Smooth muscle cell of the umbilical artery (primary cell): ENCODE results near the gene ZNF548. TPM values are rescaled to one million over a fixed set of nuclear protein-coding genes. Genes with fewer than 3 reads are reported as not detected.

ENCODE experiments used
- total RNA-seq: library from RNA; depleted of rRNA; stranded (reverse); fragments of >200 nt; gene quantifications from 2 replicates; pipeline ENCODE4 v1.2.3, GENCODE V29; 2014

The ZNF548 gene
- total RNA-seq = 16.6 and 25.2 TPM in 2 replicates

DNA sequence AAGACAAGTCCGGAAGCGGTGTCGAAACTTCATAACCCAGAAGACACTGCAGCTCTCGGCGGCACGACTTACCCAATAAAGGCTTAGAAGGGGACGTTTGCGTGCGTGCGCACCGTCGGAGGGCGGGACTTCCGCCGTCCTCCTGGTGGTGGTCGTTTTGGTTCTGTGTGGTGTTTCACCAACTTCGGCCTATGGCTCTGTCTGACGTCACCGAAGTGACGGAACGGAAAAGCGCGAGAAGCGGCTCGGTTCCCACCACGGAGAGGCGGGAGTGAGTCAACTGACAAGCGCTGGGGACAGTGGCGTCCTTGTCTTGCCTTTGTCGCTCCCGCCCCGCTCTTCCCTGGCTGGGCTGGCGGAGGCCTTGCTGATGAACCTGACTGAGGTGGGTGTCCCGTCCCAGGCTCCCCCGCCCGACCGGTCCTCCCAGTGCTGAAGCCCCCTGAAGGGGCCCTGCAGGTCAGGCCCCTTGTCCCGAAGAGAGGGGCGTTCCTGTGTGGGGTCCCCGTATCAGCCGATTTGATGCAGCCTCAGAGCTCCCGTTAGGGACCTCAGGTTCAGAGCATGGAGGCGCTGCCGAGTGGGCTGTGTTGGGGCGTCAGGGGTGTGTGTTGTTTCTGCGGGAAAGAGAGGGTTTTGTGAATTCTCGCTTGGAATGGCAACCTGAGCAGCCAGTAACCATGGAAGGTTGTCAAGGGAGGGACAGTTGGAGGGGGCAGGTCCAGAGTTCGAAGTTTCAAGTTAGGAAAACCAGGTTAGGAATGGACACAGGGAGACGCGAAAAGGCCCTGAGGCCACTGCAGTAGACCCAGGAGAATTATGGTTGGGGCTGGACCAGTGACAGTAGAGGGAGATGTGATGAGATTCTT, at the start of gene ZNF548:
ZNF548 (plus strand) TSS at position 125 of the 869 bp plus-strand sequence; CDS start at position 371, 246 bp downstream.

DNA sequence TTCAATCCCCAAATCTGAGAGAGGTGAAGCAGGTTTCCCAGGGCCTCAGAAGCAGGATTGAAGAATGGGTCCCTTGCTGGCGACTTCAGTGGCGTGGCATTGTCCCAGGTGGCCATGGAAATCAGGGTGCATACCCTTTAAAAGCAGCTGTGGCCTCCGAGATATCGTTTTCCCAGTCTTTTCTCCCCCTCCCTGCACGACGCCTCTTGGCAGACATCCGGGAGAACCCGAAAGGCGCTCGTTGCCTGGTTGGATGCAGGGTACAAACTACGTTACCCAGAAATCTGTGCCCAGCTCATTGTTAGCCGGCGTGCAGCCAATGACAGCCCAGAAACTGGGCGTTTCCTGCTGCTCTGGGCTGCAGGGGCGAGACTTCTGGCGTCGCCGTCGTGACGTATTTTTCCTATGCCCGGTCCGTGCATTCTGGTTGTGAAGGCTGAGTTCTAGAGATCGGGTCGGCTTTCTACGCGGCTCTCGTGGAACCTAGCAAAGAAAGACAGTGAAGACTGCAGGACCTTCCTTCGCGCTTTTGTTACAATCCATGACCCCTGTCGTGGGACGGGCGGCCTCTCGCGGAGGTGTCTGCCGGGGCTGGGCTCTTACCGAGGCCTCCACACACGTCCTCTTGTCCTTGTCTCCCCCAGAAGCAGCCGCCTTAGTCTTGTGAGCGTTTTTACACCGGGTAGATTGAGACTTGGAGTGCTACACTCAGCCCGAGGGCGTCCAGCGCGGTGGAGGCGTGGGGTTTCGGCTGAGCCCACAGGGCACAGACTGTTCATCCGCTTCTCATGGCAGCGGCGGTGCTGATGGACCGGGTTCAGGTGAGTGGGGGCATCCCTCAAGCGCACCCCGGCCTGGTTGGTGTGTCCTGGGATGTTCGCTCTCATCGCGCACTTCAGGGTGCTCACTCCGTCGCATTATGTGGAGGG, 38.5 kb upstream of the ZNF548 start, which contains the start of gene ZNF304:
ZNF304 (plus strand) TSS at position 395 of the 929 bp plus-strand sequence; CDS start at position 789, 394 bp downstream.

DNA sequence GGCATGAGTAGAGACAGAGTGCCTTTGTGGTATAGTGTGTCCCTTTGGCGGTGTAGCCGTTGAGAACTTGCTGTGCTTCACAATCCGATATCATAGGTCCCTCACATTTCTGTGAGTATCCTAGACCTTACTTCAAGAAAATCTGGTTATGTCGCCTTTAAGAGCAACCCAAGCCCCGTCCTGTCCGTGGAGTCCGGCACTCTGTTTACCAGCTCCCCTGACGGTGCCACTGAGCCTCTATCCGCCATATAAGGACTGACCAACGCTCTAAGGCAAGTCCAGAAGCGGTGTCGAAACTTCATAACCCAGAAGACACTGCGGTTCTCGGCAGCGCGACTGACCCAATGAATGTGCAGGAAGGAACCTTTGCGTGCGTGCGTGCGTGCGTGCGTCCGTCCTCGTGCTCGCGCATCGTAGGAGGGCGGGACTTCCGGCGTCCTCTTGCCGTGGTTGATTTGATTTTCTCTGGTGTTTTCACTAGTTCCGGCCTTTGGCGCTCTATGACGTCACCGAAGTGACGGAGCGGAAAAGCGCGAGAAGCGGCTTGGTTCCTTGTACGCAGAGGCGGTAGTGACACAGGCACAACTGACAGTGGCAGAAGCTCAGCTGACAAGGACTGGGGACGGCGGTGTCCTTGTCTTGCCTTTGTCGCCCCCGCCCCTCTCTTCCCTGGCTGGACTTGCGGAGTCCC, 26.5 kb upstream of the ZNF548 start, which contains the start of the genes TRAPPC2B and ZNF547:
TRAPPC2B (plus strand) TSS at position 555 of the 691 bp plus-strand sequence. CDS start 1,283 bp downstream, outside the sequence.
ZNF547 (plus strand) TSS at position 555 of the 691 bp plus-strand sequence. CDS start 5,005 bp downstream, outside the sequence.

DNA sequence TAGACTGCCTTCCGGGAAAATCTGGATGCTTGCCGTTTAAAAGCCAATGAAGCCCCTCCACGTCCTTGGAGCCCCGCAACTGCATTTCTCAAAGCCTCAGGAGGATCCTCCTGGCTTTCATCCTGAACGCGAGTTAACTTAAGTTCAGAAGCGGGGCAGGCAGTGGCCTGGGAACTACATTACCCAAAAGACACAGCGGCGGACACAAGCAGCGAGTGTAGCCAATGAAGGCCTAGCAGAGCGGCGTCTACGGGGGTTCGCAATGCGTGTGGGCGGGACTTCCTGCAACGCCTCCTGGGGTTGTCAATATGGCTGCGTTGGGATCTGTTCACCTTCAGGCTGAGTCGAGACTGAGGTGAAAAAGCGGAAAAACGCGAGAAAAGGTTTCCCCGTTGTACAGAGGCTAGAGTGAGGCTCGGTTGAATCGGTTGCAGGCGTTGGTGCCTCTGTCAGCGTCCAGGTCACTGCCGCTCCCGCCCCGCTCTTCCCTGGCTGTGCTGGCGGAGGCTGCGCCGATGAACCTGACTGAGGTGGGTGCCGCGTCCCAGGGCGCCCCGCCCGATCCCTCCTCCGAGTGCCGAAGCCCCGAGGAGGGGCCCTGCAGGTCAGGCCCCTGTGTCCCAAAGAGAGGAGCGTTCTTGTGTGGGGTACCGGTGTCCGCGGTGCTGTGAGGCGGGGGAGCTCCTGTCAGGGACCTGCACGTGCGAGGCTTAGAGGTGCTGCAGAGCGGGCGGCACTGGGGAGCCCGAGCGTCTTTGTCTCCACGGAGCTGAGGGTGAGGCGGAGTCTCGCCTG, 21.4 kb downstream of the ZNF548 start, which contains the start of gene ZNF17:
ZNF17 (plus strand) TSS at position 285 of the 795 bp plus-strand sequence. CDS start 2,455 bp downstream, outside the sequence.

DNA sequence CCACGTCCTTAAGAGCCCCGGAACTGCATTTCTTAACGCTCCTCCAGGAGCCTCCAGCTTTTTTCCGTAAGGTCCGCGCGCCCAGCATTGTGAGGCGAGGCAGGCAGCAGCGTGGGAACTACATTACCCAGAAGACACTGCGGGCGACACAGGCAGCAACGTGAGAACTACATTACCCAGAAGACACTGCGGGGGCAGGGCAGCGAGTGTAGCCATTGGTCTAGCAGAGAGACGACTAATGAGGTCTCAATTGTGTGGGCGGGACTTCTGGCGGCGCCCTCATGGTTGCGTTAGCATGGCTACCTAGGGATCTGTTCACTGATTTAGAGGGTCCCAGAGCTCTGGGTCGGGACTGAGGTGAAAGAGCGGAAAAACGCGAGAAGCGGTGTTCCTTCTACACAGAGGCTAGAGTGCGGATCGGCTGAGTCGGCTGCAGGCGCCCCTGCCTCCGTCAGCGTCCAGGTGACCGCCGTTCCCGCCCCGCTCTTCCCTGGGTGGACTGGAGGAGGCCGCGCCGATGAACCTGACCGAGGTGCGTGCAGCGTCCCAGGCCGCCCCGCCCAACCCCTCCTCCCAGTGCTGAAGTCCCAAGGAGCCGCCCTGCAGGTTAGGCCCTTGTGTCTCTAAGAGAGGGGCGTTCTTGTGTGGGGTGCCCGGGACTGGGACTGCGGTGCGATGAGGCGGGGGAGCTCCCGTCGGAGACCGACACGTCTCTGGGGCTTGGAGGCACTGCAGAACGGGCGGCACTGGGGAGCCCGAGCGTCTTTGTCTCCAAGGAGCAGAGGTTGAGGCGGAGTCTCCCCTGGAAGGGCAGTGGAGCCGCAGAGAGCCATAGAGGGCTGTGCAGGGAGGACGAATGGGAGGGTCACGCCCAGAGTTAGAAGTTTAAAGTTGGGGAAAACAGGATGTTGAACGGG, 45.7 kb downstream of the ZNF548 start, which contains the start of gene ZNF749:
ZNF749 (plus strand) TSS at position 264 of the 917 bp plus-strand sequence; CDS start at position 518, 254 bp downstream.

Other genes starting within 250 kb of the ZNF548 start
- not detected in 2 replicates for gene ZIM3, start 244.7 kb upstream of the ZNF548 start, total RNA-seq
- gene DUXA, start 222.4 kb upstream of the ZNF548 start, total RNA-seq = not detected in 2 replicates
- 35.6 and 51.0 TPM in 2 replicates for gene ZNF264, start 198.4 kb upstream of the ZNF548 start, total RNA-seq
- gene AURKC, start 158.8 kb upstream of the ZNF548 start, total RNA-seq = 0.46 and 1.2 TPM in 2 replicates
- 44.6 and 50.5 TPM in 2 replicates for gene ZNF805, start 149.2 kb upstream of the ZNF548 start, total RNA-seq
- 119 and 124 TPM in 2 replicates for gene ZNF460, start 109.4 kb upstream of the ZNF548 start, total RNA-seq
- gene ZNF543, start 69.4 kb upstream of the ZNF548 start, total RNA-seq = 9.5 and 10.1 TPM in 2 replicates
- gene ZNF304, start 38.6 kb upstream of the ZNF548 start, total RNA-seq = 8.6 and 8.9 TPM in 2 replicates
- gene TRAPPC2B, start 26.3 kb upstream of the ZNF548 start, total RNA-seq = 10.0 and 12.2 TPM in 2 replicates
- 5.3 and 5.4 TPM in 2 replicates for gene ZNF547, start 26.3 kb upstream of the ZNF548 start, total RNA-seq
- gene ZNF17, start 21.3 kb downstream of the ZNF548 start, total RNA-seq = 9.8 and 18.7 TPM in 2 replicates
- 9.2 and 10.6 TPM in 2 replicates for gene ZNF749, start 45.5 kb downstream of the ZNF548 start, total RNA-seq
- 0.30 and 1.0 TPM in 2 replicates for gene VN1R1, start 67.3 kb downstream of the ZNF548 start, total RNA-seq
- gene ZNF772, start 87.7 kb downstream of the ZNF548 start, total RNA-seq = 15.7 and 17.4 TPM in 2 replicates
- gene ZNF419, start 97.9 kb downstream of the ZNF548 start, total RNA-seq = 10.9 and 21.7 TPM in 2 replicates
- gene ZNF773, start 110.1 kb downstream of the ZNF548 start, total RNA-seq = 25.4 and 28.5 TPM in 2 replicates
- 5.3 and 6.2 TPM in 2 replicates for gene ZNF549, start 137.5 kb downstream of the ZNF548 start, total RNA-seq
- 9.2 and 10.7 TPM in 2 replicates for gene ZNF550, start 170.0 kb downstream of the ZNF548 start, total RNA-seq
- gene ZNF416, start 189.1 kb downstream of the ZNF548 start, total RNA-seq = 3.9 and 4.9 TPM in 2 replicates
- gene ZIK1, start 194.3 kb downstream of the ZNF548 start, total RNA-seq = 3.9 and 6.2 TPM in 2 replicates
- gene ZNF530, start 210.0 kb downstream of the ZNF548 start, total RNA-seq = 2.1 and 3.0 TPM in 2 replicates
- 17.9 and 21.1 TPM in 2 replicates for gene ZNF134, start 224.4 kb downstream of the ZNF548 start, total RNA-seq
- gene ZNF211, start 243.3 kb downstream of the ZNF548 start, total RNA-seq = 11.6 and 11.8 TPM in 2 replicates